Activated CD4-positive, alpha-beta T cell treated with anti-CD3 and anti-CD28 coated beads, Interleukin-2, amount 10 ng/mL, durations not matched to agents 24 days and 14 days (primary cell): ENCODE data around the gene HTR1D. TPM values are rescaled to one million over a fixed set of nuclear protein-coding genes. Genes with fewer than 3 reads are reported as not detected.

Experiments
- DNase-seq: peaks from one replicate; pipeline ENCODE4 v3.0.0; 2022
- H3K27ac Mint-ChIP-seq: one replicate; pipeline ENCODE4 v1.8.0; 2022; ENCODE audit warnings: mild to moderate bottlenecking, mixed read lengths
- H3K27me3 Mint-ChIP-seq: one replicate; pipeline ENCODE4 v1.8.0; 2022; ENCODE audit warnings: mixed read lengths
- H3K36me3 Mint-ChIP-seq: one replicate; pipeline ENCODE4 v1.8.0; 2022; ENCODE audit warnings: low read depth, mild to moderate bottlenecking, mixed read lengths
- H3K4me1 Mint-ChIP-seq: one replicate; pipeline ENCODE4 v1.8.0; 2021; ENCODE audit warnings: mixed read lengths
- H3K4me3 Mint-ChIP-seq: one replicate; pipeline ENCODE4 v1.8.0; 2022; ENCODE audit warnings: mild to moderate bottlenecking, moderate library complexity, mixed read lengths
- H3K9me3 Mint-ChIP-seq: one replicate; pipeline ENCODE4 v1.8.0; 2021; ENCODE audit warnings: mixed read lengths
- intact Hi-C: fragments of 100-400 bp; cut with micrococcal nuclease; formaldehyde crosslinking; loops from one replicate; pipeline ENCODE4 v1.15.1; 2023
- total RNA-seq: library from RNA; stranded (reverse); gene quantifications from 2 replicates; pipeline ENCODE4 v1.2.3, GENCODE V29; 2022

Gene HTR1D
- total RNA-seq, 1 donor from 2014 or later: not detected

DNA sequence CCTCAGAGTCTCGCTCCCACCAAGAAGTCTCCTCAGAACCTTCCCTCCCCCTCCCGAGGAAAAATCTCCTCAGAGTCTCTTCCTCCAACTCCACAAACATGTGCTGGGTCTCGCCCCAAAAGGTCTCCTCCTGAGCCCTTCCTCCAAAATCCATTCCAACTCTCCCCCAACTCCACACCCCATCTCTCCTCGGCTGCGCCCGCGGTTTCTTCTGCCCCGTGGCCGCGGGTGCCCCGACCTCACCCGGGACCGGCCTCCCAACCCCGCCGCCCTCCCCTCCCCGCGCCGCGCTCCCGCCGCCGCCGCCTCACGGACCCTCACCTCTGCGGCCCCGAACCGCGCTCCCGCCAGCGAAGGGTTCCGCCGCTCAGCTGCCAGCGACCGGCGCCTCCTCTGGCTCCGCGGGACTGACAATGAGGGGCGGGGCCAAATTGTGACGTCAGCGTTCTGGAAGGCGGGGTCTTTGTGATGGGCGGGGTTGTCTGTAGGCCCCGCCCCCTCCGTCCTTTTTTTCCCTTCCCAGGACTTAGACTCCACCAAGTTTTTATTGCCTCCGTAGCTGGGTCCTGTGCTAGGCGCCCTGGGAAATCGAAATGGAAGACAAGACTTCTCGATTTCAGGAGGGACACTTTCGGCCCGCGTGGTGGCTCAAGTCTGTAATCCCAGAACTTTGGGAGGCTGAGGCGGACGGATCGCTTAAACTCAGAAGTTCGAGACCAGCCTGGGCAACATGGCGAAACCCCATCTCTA is 48.7 kb downstream of the HTR1D start, which contains the start of gene LUZP1:
TSS of gene LUZP1 (minus strand) at position 412 of the 750 bp plus-strand sequence.
- Mint-ChIP-seq H3K27ac (peak within 1 kb of the TSS; percentile 91), H3K4me3 (peak within 1 kb of the TSS; percentile 97), H3K9me3 (no peaks in the 10 kb centered on the region), H3K27me3 (peaks cover 2% of the 10 kb centered on the region), H3K4me1 (peaks cover 21% of the 10 kb centered on the region), H3K36me3 (peaks cover 3% of the 10 kb centered on the region)
- DNase-seq: peak; percentile 95
- intact Hi-C loops: loop anchor here (2.0 kb wide), 2 partner anchors 20 to 60 kb away; no protein-coding TSS in a partner anchor

DNA sequence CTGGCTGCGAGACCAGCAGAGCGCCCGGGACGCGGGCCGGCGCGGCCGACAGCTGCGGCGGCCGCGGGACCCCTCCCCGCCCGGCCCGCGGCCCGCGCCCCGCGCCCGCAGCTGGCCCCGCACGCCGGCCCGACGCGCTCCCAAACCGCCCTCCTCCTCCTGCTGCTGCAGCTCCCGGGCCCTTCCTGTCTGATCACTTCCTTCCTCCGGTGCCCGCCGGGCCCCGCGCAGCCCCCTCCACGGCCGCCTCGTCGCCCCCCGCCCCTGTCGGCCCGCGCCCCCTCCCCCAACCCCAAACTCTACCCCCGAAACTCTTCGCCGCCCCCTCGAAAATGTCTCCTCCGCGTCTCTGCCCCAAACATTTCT is 49.2 kb downstream of the HTR1D start:
- DNase-seq: peak; percentile 81
- H3K4me1 Mint-ChIP-seq: peaks cover 21% of the 10 kb centered on the region
- H3K27me3 Mint-ChIP-seq: peaks cover 2% of the 10 kb centered on the region
- peak overlapping the region; percentile 91 for H3K27ac Mint-ChIP-seq
- H3K36me3 Mint-ChIP-seq: peaks cover 3% of the 10 kb centered on the region
- no peaks in the 10 kb centered on the region for H3K9me3 Mint-ChIP-seq
- intact Hi-C loops: loop anchor here (2.0 kb wide), 2 partner anchors 19 to 59 kb away; no protein-coding TSS in a partner anchor
- peak overlapping the region; percentile 97 for H3K4me3 Mint-ChIP-seq

DNA sequence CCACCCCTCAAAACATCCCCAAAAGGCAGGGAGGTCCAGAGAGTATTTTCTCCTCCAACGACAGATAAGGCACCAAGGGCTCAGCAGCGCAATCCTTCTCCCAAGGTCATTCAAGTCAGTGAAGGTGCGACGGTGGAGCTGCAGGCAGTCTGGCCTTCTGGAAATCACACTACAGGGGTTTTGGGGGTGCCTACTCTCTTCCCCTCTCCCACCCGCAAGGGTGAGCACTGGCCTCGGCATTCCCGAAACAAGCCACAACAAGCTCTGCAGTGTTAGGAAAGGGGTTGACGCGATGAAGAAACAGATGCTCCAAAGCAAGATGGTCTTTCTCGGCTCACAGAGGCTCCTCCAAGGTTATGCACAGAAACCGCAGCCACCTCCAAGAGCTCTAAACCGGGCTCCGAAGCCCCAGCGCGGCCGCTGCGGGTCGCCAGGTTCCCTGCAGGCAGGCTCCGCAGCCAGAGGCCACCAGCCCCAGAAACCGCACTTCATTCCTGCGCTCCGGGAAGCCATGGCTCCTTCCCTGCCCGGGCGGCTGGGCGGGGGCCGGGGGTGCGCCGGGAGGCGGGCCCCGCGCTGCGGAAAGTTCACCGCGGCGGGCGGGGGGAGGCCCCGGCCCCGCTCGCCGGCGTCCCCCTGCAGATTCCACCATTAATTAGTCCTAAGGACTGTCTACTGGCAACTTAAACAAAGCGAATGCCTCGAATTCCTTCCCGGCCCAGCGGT is 49.8 kb downstream of the HTR1D start:
- Mint-ChIP-seq H3K27me3 (peaks cover 2% of the 10 kb centered on the region), H3K27ac (no peak overlapping the region), H3K4me3 (peak overlapping the region; percentile 97)

DNA sequence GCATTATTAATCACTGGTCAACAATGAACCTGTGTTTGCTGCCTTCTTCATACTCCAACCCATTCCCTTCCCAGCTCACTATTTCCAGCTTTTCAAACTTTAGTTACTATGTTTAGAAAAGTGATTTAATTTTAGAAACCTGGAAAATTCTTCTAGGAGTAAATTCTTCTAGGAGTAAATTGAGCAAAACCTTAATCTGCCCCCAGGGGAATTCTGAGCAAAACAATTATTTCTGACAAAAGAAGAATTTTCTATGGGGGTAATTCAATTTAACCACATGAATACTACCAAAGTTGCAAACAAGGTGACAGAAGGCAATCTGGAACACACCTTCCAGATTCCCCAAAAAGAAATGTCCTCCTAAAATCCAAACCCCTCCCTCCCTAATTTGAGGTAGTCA is 50.4 kb downstream of the HTR1D start:
- H3K36me3 Mint-ChIP-seq: peaks cover 3% of the 10 kb centered on the region
- DNase-seq: no peak
- H3K27me3 Mint-ChIP-seq: peaks cover 2% of the 10 kb centered on the region
- no peak overlapping the region for H3K27ac Mint-ChIP-seq
- H3K4me3 Mint-ChIP-seq: peak overlapping the region; percentile 82
- H3K4me1 Mint-ChIP-seq: peaks cover 23% of the 10 kb centered on the region
- intact Hi-C loops: no loop called here
- H3K9me3 Mint-ChIP-seq: no peaks in the 10 kb centered on the region

More for the DNA sequence above, 49.8 kb downstream of the HTR1D start:
- H3K9me3 Mint-ChIP-seq: no peaks in the 10 kb centered on the region
- peaks cover 21% of the 10 kb centered on the region for H3K4me1 Mint-ChIP-seq
- peaks cover 3% of the 10 kb centered on the region for H3K36me3 Mint-ChIP-seq
- intact Hi-C loops: loop anchor here (2.0 kb wide), 2 partner anchors 19 to 59 kb away; no protein-coding TSS in a partner anchor
- DNase-seq: peak; percentile 82

DNA sequence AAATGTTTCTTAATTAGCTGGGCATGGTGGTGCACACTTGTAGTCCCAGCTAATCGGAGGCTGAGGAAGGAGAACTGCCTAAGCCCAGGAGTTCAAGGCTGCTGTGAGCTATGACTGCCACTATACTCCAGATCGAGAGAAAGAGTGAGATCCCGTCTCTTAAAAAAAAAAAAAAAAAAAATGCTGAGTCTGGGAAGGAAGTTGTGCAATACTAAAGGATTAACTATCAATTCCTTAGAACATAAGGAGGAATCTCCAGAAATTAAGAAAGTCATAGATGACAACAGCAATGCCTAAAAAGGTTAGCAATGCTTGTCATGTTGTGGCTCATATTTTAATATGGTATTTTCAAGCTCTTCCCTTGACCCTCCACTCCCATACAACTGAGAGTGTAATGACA is 53.9 kb downstream of the HTR1D start:
- DNase-seq: no peak
- H3K4me3 Mint-ChIP-seq: no peak overlapping the region
- H3K27me3 Mint-ChIP-seq: peaks cover 2% of the 10 kb centered on the region
- no peak overlapping the region for H3K27ac Mint-ChIP-seq
- intact Hi-C loops: no loop called here
- H3K4me1 Mint-ChIP-seq: peaks cover 16% of the 10 kb centered on the region
- H3K36me3 Mint-ChIP-seq: peaks cover 3% of the 10 kb centered on the region
- H3K9me3 Mint-ChIP-seq: no peaks in the 10 kb centered on the region

DNA sequence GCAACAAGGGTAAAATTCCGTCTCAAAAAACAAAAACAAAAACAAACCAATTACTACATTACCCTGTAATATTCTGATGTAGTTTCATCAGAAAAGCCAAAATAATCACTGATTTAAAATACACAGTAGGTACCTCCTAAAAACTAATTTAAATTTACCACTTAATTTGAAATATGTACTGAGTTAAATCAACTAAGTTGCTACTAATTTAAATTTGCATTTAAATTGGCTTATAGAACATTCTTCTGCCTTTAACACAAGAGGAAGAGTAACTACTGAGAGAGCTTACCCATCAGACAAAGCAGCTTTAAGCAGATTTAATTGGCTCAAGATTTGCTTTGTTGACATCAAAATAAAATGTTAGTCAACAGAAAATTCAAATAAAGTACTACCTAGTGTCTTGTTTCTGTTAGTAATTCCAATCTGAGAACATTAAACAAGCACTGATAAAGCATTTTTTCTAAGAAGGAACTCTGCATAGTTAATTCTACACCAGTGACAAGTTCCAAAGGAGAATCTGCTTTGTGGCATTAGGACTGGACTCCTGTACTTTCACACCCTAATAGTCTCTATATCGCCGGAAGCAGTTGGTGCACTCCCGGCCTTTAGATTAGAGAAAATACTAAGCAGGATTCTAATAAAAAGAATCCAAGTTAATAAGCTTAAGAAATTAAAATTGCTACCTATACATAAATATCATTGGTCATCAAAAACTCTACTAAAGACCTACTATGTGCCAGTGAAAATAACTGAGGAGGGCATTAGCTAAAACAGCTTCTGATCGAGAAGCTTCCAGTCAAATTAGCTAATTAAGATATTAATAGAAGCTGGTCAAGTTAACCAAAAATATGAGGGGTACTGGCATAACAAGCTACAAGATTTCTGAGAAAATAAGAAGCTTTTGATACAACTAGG is 57.1 kb downstream of the HTR1D start:
- intact Hi-C loops: no loop called here
- no peak for DNase-seq
- Mint-ChIP-seq H3K36me3 (peaks cover 3% of the 10 kb centered on the region), H3K27ac (no peak overlapping the region), H3K9me3 (no peaks in the 10 kb centered on the region), H3K27me3 (no peaks in the 10 kb centered on the region), H3K4me3 (no peak overlapping the region), H3K4me1 (peaks cover 6% of the 10 kb centered on the region)

DNA sequence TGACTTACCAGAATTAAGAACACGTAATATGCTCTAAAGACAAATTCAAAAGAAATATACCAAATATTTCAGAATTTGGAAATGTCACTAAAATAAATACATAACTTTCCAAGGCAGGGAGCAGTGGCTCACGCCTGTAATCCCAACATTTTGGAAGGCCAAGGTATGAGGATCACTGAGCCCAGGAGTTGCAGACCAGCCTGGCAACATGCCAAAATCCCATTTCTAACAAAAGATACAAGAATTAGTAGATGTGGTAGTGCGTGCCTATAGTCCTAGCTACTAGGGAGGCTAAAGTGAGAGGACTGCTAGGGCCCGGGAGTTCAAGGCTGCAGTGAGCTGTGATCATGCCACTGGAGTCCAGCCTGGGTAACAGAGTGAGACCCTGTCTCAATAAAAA is 60.4 kb downstream of the HTR1D start:
- Mint-ChIP-seq H3K4me3 (no peak overlapping the region), H3K27me3 (no peaks in the 10 kb centered on the region), H3K9me3 (no peaks in the 10 kb centered on the region), H3K4me1 (peaks cover 6% of the 10 kb centered on the region), H3K36me3 (peaks cover 4% of the 10 kb centered on the region), H3K27ac (no peak overlapping the region)
- intact Hi-C loops: no loop called here
- DNase-seq: no peak

DNA sequence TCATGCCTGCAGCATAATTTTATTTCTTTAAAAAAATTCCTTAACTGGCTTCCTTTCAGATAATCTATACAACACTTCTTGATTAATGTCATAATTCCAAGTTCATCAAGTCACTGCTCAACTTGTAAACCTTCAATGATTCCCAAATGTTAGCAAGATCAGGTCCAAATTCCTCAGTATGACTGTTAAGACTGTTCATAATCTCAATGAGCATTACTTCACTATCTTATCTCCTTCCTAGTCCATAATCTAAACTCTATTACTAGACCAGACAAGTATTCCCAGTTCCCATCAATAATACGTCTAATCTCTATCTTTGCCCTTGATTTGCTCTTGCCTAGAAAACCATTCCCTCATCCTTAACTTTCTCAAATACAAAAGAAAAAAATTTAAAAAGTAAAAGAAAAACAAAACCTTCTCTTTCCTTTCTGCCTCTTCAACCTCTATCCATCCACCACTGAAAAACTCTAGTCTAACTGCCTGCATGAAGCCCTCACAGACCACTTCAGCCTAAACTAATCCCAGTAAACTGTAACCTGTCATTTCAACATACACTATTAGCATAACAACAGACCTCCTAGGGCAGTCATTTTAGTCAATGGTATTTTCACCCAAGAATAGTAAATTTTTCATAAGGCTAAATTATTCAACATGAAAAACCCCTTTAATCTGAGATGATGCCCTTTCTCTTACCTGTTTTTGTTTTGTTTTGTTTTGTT is 64.2 kb downstream of the HTR1D start:
- Mint-ChIP-seq H3K4me1 (peaks cover 17% of the 10 kb centered on the region), H3K27me3 (no peaks in the 10 kb centered on the region), H3K9me3 (no peaks in the 10 kb centered on the region), H3K27ac (no peak overlapping the region), H3K4me3 (no peak overlapping the region), H3K36me3 (peaks cover 7% of the 10 kb centered on the region)
- intact Hi-C loops: no loop called here
- DNase-seq: no peak

DNA sequence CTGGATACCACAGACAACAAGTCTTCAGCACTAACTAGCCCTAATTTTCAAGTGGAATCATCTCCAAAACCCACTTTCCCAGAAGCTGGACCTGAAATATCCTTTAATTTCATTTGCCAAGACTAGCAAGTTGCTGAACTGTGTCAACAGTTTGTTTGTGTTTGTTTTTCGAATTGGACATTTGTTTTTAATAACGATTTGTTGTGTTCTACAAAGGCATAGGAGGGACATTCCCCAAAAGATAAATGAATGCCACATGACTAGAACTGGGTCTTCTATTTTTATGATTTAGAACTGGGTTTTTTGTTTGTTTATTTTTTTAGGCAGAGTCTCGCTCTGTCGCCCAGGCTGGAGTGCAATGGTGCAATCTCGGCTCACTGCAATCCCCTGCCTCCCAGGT is 66.6 kb downstream of the HTR1D start:
- Mint-ChIP-seq H3K36me3 (peaks cover 8% of the 10 kb centered on the region), H3K27ac (no peak overlapping the region), H3K27me3 (no peaks in the 10 kb centered on the region), H3K4me1 (peaks cover 23% of the 10 kb centered on the region), H3K4me3 (no peak overlapping the region), H3K9me3 (no peaks in the 10 kb centered on the region)
- DNase-seq: no peak
- intact Hi-C loops: no loop called here

DNA sequence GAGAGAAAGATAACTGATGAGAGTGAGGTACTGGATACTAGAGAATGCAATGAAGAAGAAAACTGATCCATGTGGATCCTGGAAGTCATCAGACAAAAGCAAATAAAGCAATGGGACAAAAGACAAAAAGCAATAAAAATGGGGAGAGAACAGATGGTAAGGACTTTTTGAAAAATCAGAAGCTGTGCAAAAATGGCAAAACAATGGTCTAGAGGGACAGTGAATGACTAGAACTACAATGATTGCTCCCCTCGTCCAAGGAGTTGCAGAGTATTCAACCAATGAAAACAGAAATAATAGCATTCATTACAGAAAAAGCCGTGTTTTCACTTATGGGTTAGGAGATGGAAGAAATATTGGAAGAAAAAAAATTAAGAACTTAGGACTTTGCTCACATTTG is 67.2 kb downstream of the HTR1D start:
- no peak for DNase-seq
- intact Hi-C loops: no loop called here
- Mint-ChIP-seq H3K9me3 (no peaks in the 10 kb centered on the region), H3K27me3 (no peaks in the 10 kb centered on the region), H3K4me3 (no peak overlapping the region), H3K4me1 (peaks cover 23% of the 10 kb centered on the region), H3K36me3 (peaks cover 8% of the 10 kb centered on the region), H3K27ac (no peak overlapping the region)

DNA sequence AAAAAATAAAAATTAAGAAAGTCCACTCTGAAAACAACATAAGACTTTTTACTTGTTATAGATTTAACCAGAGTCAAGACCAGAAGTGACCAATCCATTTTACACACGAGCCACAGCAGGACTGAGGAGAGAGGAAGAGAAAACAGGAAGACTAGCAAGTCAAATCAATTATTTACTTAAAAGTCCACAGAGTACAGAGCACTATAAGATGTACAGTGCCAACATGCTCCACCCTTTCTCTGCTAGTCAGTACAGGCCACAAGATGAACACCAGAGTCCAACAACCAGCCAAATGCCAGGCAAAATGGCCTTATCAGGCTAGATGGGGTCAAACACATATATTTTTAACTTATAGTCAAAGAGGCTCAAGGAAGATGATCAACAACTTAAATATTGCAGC is 68.2 kb downstream of the HTR1D start:
- intact Hi-C loops: loop anchor here (2.0 kb wide), 1 partner anchor 20 kb away; the partner anchor contains the start of gene LUZP1
- Mint-ChIP-seq H3K4me3 (no peak overlapping the region), H3K27me3 (no peaks in the 10 kb centered on the region), H3K4me1 (peaks cover 23% of the 10 kb centered on the region), H3K9me3 (no peaks in the 10 kb centered on the region), H3K27ac (no peak overlapping the region), H3K36me3 (peaks cover 13% of the 10 kb centered on the region)
- DNase-seq: no peak

DNA sequence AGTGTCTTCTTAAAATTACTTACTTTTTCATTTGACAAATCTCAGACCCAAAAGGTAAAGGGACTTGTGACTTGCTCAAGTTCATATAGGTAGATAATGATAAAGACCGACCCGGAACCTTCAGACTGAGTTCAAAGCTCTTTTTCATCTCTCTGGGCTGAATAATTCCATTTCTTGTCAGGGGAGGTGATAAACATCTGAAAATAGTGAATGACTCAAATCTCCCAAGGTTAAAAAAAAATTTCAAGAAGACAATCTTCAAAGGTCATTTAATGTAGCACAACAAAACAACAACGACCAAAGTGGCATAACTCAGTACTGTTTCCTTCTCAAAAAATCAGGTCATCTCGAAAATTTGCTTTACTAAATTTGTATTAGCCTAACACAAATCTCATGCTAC is 69.2 kb downstream of the HTR1D start:
- H3K4me1 Mint-ChIP-seq: peaks cover 21% of the 10 kb centered on the region
- H3K27me3 Mint-ChIP-seq: no peaks in the 10 kb centered on the region
- peaks cover 13% of the 10 kb centered on the region for H3K36me3 Mint-ChIP-seq
- H3K27ac Mint-ChIP-seq: peak overlapping the region; percentile 45
- peak overlapping the region; percentile 36 for H3K4me3 Mint-ChIP-seq
- intact Hi-C loops: loop anchor here (1.0 to 2.0 kb wide), 2 partner anchors 21 to 39 kb away; partner anchors contain the start of gene LUZP1
- no peaks in the 10 kb centered on the region for H3K9me3 Mint-ChIP-seq
- DNase-seq: peak; percentile 62
